GM23338 (cell line): ENCODE measurements around the gene ENOX2. TPM values are rescaled to one million over a fixed set of nuclear protein-coding genes. Genes with fewer than 3 reads are reported as not detected.

Experiments used
- ATAC-seq: fragments of 200-7000 bp; cut with Tn5 transposase; 3 replicates; pipeline ENCODE4 v1.9.1; 2020
- DNase-seq: peaks from one replicate; pipeline ENCODE4 v3.0.0-alpha.2; 2015; ENCODE audit warnings: low spot score
- H2AFZ ChIP-seq: fragments of 200-600 bp; sonication (generic); 2 replicates; pipeline ENCODE4 v1.8.0; 2016; ENCODE audit warnings: antibody characterized with exemption, mild to moderate bottlenecking, moderate library complexity
- H3F3A ChIP-seq: fragments of 200-600 bp; sonication (generic); replicated peaks from 2 replicates; pipeline ENCODE4 v1.8.0; 2017; ENCODE audit warnings: antibody characterized with exemption, mixed run types, low read depth
- H3K27ac ChIP-seq: fragments of 200-600 bp; sonication (generic); 2 replicates; pipeline ENCODE4 v1.6.1; 2016; ENCODE audit warnings: low read depth
- H3K27me3 ChIP-seq: fragments of 200-600 bp; sonication (generic); 2 replicates; pipeline ENCODE4 v1.8.0; 2016; ENCODE audit warnings: mild to moderate bottlenecking, mixed run types, moderate library complexity; ENCODE audit not compliant: insufficient read depth
- H3K36me3 ChIP-seq: fragments of 200-600 bp; sonication (generic); 2 replicates; pipeline ENCODE4 v1.8.0; 2016; ENCODE audit warnings: mild to moderate bottlenecking; ENCODE audit not compliant: insufficient read depth
- H3K4me1 ChIP-seq: fragments of 200-600 bp; sonication (generic); 2 replicates; pipeline ENCODE4 v1.8.0; 2016; ENCODE audit warnings: mild to moderate bottlenecking, moderate library complexity; ENCODE audit not compliant: insufficient read depth
- H3K4me2 ChIP-seq: fragments of 200-600 bp; sonication (generic); 2 replicates; pipeline ENCODE4 v1.7.1; 2017; ENCODE audit warnings: mixed run types
- H3K4me3 ChIP-seq: fragments of 200-600 bp; sonication (generic); 2 replicates; pipeline ENCODE4 v1.6.1; 2016; ENCODE audit warnings: mixed run types
- H3K79me2 ChIP-seq: fragments of 200-600 bp; sonication (generic); replicated peaks from 2 replicates; pipeline ENCODE4 v1.8.0; 2017; ENCODE audit warnings: mild to moderate bottlenecking; ENCODE audit not compliant: insufficient read depth
- H3K9me2 ChIP-seq: fragments of 200-600 bp; sonication (generic); 2 replicates; pipeline ENCODE4 v1.8.0; 2017; ENCODE audit not compliant: insufficient read depth
- H4K20me1 ChIP-seq: fragments of 200-600 bp; sonication (generic); replicated peaks from 2 replicates; pipeline ENCODE4 v1.8.0; 2017; ENCODE audit warnings: mild to moderate bottlenecking; ENCODE audit not compliant: insufficient read depth
- H3K27ac Mint-ChIP-seq: 2 replicates; pipeline ENCODE4 v1.8.0; 2020; ENCODE audit warnings: inconsistent platforms, mild to moderate bottlenecking, moderate library complexity, mixed read lengths
- H3K27me3 Mint-ChIP-seq: 3 replicates; pipeline ENCODE4 v1.8.0; 2022; ENCODE audit warnings: low read depth, mild to moderate bottlenecking, moderate library complexity, mixed read lengths, inconsistent platforms; ENCODE audit not compliant: insufficient read depth, poor library complexity
- H3K36me3 Mint-ChIP-seq: 3 replicates; pipeline ENCODE4 v1.8.0; 2021; ENCODE audit warnings: low read depth, mild to moderate bottlenecking, inconsistent platforms, moderate library complexity, mixed read lengths
- H3K4me1 Mint-ChIP-seq: 3 replicates; pipeline ENCODE4 v1.8.0; 2020; ENCODE audit warnings: mild to moderate bottlenecking, inconsistent platforms, mixed read lengths
- H3K4me3 Mint-ChIP-seq: 3 replicates; pipeline ENCODE4 v1.8.0; 2021; ENCODE audit warnings: moderate library complexity, mild to moderate bottlenecking, inconsistent platforms, mixed read lengths
- H3K9me3 Mint-ChIP-seq: 3 replicates; pipeline ENCODE4 v1.8.0; 2020; ENCODE audit warnings: moderate library complexity, mild to moderate bottlenecking, inconsistent platforms, mixed read lengths
- CTCF ChIP-seq, 2 experiments: fragments of 200-600 bp in 1 of 2; sonication (generic) in 1 of 2; conservative IDR thresholded peaks; 2 replicates each; pipeline versions ENCODE4 v1.5.1 to v1.6.1; 2016 to 2017; ENCODE audit warnings: antibody characterized with exemption in 2 of 2, low read depth in 2 of 2, mild to moderate bottlenecking in 2 of 2, moderate library complexity in 1 of 2
- EZH2 ChIP-seq: fragments of 200-600 bp; sonication (generic); IDR thresholded peaks from one replicate; pipeline ENCODE4 v1.8.0; 2017; ENCODE audit warnings: antibody characterized with exemption, mild to moderate bottlenecking, low read depth; ENCODE audit not compliant: unreplicated experiment
- EZH2phosphoT487 ChIP-seq: fragments of 200-600 bp; sonication (generic); IDR thresholded peaks from one replicate; pipeline ENCODE4 v1.8.1; 2018; ENCODE audit warnings: antibody characterized with exemption; ENCODE audit not compliant: unreplicated experiment
- JUNB ChIP-seq: IDR thresholded peaks from one replicate; pipeline ENCODE4 v1.6.1; 2016; ENCODE audit warnings: antibody characterized with exemption; ENCODE audit not compliant: unreplicated experiment
- NANOG ChIP-seq: IDR thresholded peaks from 2 replicates; pipeline ENCODE4 v1.6.1; 2016; ENCODE audit warnings: antibody characterized with exemption, borderline replicate concordance
- REST ChIP-seq: IDR thresholded peaks from one replicate; pipeline ENCODE4 v1.6.1; 2018; ENCODE audit warnings: antibody characterized with exemption; ENCODE audit not compliant: unreplicated experiment
- STAT1 ChIP-seq: IDR thresholded peaks from one replicate; pipeline ENCODE4 v1.6.1; 2016; ENCODE audit warnings: antibody characterized with exemption; ENCODE audit not compliant: unreplicated experiment
- ZNF462 ChIP-seq: fragments of 250-450 bp; sonication (Bioruptor Pico); IDR thresholded peaks from 2 replicates; pipeline ENCODE4 v1.5.0; 2020; ENCODE audit warnings: mild to moderate bottlenecking, moderate library complexity
- polyA plus RNA-seq: library from polyadenylated mRNA; unstranded; fragments of >200 nt; fragmentation: Nextera tagmentation; extraction: Ambion mirVana; gene quantifications from 2 replicates; pipeline ENCODE4 v1.2.1, GENCODE V29; 2016
- total RNA-seq: library from RNA; depleted of rRNA; stranded (reverse); fragments of >200 nt; shearing (Covaris generic); gene quantifications from 2 replicates; pipeline ENCODE4 v1.2.3, GENCODE V29; 2014

ENOX2 gene
- total and polyA plus RNA-seq, 2 experiments from 2014 or later, result 9.6 to 11.2 TPM

- H3K36me3 Mint-ChIP-seq, result no peaks in the 10 kb centered on the region
- peaks cover 12% of the 10 kb centered on the region for H3K4me1 Mint-ChIP-seq
- H3K27ac ChIP-seq, result no peak overlapping the region
- H3K9me3 Mint-ChIP-seq, result no peaks in the 10 kb centered on the region
- no peaks in the 10 kb centered on the region for H3F3A ChIP-seq
- no peaks in the 10 kb centered on the region for H4K20me1 ChIP-seq
- H3K79me2 ChIP-seq, result no peaks in the 10 kb centered on the region
- H3K27me3 Mint-ChIP-seq, result no peaks in the 10 kb centered on the region
- no peaks in the 10 kb centered on the region for H3K4me1 ChIP-seq
- H3K4me2 ChIP-seq, result no peak overlapping the region
- H3K27ac Mint-ChIP-seq, result no peak overlapping the region
- no peak for DNase-seq
- no peaks in the 10 kb centered on the region for H3K36me3 ChIP-seq
- H2AFZ ChIP-seq, result no peak overlapping the region
- ATAC-seq, result no peak
- no peak overlapping the region for H3K4me3 Mint-ChIP-seq
- no peak overlapping the region for H3K4me3 ChIP-seq
- H3K9me2 ChIP-seq, result no peaks in the 10 kb centered on the region
- no peaks in the 10 kb centered on the region for H3K27me3 ChIP-seq
- TF ChIP-seq STAT1 (no peak), CTCF (conservative IDR thresholded peaks at IDR 0.05; ENCODE audit: low read depth in 2 of 2) (no peak), JUNB (no peak), REST (no peak), EZH2phosphoT487 (no peak), NANOG (no peak), EZH2 (no peak), ZNF462 (CRISPR knock-in tag) (no peak)
These were observed 214.6 kb downstream of the ENOX2 start for GRCh38 chrX:130688360-130688759.
